Vagina (tissue), 2 donors: ENCODE data around the gene RFTN1.

Source experiments
- POLR2A ChIP-seq, 2 donors: fragments of 450-650 bp; IDR thresholded peaks; one replicate each; pipeline ENCODE4 v1.6.1; 2017; ENCODE audit warnings: antibody characterized with exemption in 2 of 2, mild to moderate bottlenecking in 2 of 2, moderate library complexity in 2 of 2
- TF ChIP-seq, protein P1 (sequence below), 3 experiments: fragments of 450-650 bp in 2 of 3; fragments of 200-600 bp in 1 of 3; sonication (generic) in 1 of 3; IDR thresholded peaks; one replicate each; pipeline ENCODE4 v1.5.1; 2017 to 2019; ENCODE audit warnings: antibody characterized with exemption in 3 of 3, mild to moderate bottlenecking in 2 of 3, moderate library complexity in 2 of 3

DNA sequence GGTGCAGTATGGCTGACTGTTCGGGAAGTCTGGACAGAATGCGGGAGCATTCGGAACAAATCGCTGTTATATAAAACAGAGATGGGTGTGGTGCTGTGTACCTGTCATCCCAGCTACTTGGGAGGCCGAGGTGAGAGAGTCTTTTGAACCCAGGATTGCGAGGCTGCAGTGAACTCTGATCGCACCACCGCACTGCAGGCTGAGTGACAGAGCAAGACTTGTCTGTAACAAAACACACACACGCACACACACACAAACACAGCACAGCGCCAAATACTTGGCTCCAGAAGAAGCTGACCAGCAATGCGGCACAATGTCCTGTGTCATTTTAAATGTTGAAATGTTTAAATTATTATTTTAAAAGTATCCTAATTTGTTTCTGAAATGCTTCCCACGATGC is 12.6 kb downstream of the RFTN1 start:
- TF ChIP-seq, protein P1, sequence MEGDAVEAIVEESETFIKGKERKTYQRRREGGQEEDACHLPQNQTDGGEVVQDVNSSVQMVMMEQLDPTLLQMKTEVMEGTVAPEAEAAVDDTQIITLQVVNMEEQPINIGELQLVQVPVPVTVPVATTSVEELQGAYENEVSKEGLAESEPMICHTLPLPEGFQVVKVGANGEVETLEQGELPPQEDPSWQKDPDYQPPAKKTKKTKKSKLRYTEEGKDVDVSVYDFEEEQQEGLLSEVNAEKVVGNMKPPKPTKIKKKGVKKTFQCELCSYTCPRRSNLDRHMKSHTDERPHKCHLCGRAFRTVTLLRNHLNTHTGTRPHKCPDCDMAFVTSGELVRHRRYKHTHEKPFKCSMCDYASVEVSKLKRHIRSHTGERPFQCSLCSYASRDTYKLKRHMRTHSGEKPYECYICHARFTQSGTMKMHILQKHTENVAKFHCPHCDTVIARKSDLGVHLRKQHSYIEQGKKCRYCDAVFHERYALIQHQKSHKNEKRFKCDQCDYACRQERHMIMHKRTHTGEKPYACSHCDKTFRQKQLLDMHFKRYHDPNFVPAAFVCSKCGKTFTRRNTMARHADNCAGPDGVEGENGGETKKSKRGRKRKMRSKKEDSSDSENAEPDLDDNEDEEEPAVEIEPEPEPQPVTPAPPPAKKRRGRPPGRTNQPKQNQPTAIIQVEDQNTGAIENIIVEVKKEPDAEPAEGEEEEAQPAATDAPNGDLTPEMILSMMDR (IDR thresholded peaks at IDR 0.05), result no peak
- no peak for TF ChIP-seq POLR2A (IDR thresholded peaks at IDR 0.05)
